ENCODE results near the gene MGAT5.

Gene MGAT5

GRCh38 chr2:134452042-134452733 is 198.3 kb downstream of the MGAT5 start:
- peaks cover 6% of the 10 kb centered on the region; the same call in 1 of the 2 replicates for H3K36me3 ChIP-seq (ENCODE audit: control insufficient read depth, insufficient read depth, low read length)
- no peaks in the 10 kb centered on the region for H3K9me3 ChIP-seq (ENCODE audit: control insufficient read depth, insufficient read depth, low read length)
- H3K4me1 ChIP-seq (ENCODE audit: control insufficient read depth, insufficient read depth, low read length), result no peaks in the 10 kb centered on the region
- no peaks in the 10 kb centered on the region for H3K27me3 ChIP-seq (ENCODE audit: control insufficient read depth, insufficient read depth, low read length)
- no CpG with 5 or more reads among the region's 9 CpGs for WGBS (ENCODE audit: insufficient coverage, insufficient read length)
- no peak for DNase-seq (ENCODE audit: low read depth, low spot score)
- no peak overlapping the region for H3K27ac ChIP-seq (ENCODE audit: low read length)
- no peak overlapping the region for H3K4me3 ChIP-seq (ENCODE audit: low read length)

DNA sequence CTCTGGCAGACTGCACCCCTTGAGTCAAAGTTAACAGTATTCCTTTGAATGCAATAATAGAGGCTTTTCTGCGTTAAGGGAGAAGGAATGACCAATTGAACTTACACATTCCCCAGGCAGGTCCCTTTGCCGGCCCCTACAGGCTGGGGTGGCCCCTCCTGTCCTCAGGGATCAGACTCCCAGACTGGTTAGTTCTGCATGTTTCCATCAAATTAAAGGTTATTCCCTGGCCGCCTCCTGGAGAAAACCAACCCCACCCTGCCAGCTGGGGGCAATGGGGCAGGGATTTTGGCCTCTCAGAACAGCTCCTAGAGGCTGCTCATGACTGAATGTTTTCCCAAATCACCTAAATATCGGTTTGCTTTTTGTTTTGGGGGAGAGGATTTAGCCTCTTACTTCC is 199.6 kb downstream of the MGAT5 start:
- Histone ChIP-seq H3K4me1 (ENCODE audit: control insufficient read depth, insufficient read depth, low read length) (no peaks in the 10 kb centered on the region), H3K9me3 (ENCODE audit: control insufficient read depth, insufficient read depth, low read length) (no peaks in the 10 kb centered on the region), H3K4me3 (ENCODE audit: low read length) (no peak overlapping the region), H3K27ac (ENCODE audit: low read length) (no peak overlapping the region), H3K36me3 (ENCODE audit: control insufficient read depth, insufficient read depth, low read length) (peaks cover 3% of the 10 kb centered on the region; the same call in 1 of the 2 replicates), H3K27me3 (ENCODE audit: control insufficient read depth, insufficient read depth, low read length) (no peaks in the 10 kb centered on the region)
- WGBS (ENCODE audit: insufficient coverage, insufficient read length), result no CpG with 5 or more reads among the region's 4 CpGs
- no peak for DNase-seq (ENCODE audit: low read depth, low spot score)

DNA sequence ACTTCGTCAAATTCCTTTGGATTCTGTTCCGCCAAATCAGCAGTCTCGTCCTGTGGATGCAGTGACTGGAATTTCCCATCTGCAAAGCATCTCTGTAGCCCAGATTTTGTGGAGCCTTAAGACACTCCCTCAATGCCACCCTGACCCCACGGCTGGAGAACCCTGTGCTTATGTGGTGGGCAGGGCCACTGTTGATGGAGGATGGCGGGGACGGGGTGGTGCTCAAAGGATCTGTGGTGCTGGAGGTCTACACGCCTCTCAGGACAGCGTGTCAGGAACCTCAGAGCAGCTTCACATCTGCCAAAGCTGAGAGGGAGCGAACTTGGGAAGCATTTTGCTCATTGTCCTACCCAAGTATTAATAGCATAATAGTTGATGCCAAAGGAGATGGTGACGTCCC is 200.1 kb downstream of the MGAT5 start:
- Histone ChIP-seq H3K4me3 (ENCODE audit: low read length) (no peak overlapping the region), H3K27ac (ENCODE audit: low read length) (no peak overlapping the region), H3K36me3 (ENCODE audit: control insufficient read depth, insufficient read depth, low read length) (no peaks in the 10 kb centered on the region), H3K27me3 (ENCODE audit: control insufficient read depth, insufficient read depth, low read length) (no peaks in the 10 kb centered on the region), H3K9me3 (ENCODE audit: control insufficient read depth, insufficient read depth, low read length) (no peaks in the 10 kb centered on the region), H3K4me1 (ENCODE audit: control insufficient read depth, insufficient read depth, low read length) (no peaks in the 10 kb centered on the region)
- no peak for DNase-seq (ENCODE audit: low read depth, low spot score)
- no CpG with 5 or more reads among the region's 10 CpGs for WGBS (ENCODE audit: insufficient coverage, insufficient read length)

- WGBS (ENCODE audit: insufficient coverage, insufficient read length), result no CpG with 5 or more reads among the region's 8 CpGs
- Histone ChIP-seq H3K4me3 (ENCODE audit: low read length) (no peak overlapping the region), H3K4me1 (ENCODE audit: control insufficient read depth, insufficient read depth, low read length) (no peaks in the 10 kb centered on the region), H3K36me3 (ENCODE audit: control insufficient read depth, insufficient read depth, low read length) (no peaks in the 10 kb centered on the region), H3K27me3 (ENCODE audit: control insufficient read depth, insufficient read depth, low read length) (no peaks in the 10 kb centered on the region), H3K9me3 (ENCODE audit: control insufficient read depth, insufficient read depth, low read length) (no peaks in the 10 kb centered on the region), H3K27ac (ENCODE audit: low read length) (no peak overlapping the region)
- no peak for DNase-seq (ENCODE audit: low read depth, low spot score)
Measured at GRCh38 chr2:134454426-134454825, 200.6 kb downstream of the MGAT5 start.

- DNase-seq (ENCODE audit: low read depth, low spot score), result no peak
- WGBS (ENCODE audit: insufficient coverage, insufficient read length), result no CpG with 5 or more reads among the region's 6 CpGs
- H3K36me3 ChIP-seq (ENCODE audit: control insufficient read depth, insufficient read depth, low read length), result no peaks in the 10 kb centered on the region
- H3K27me3 ChIP-seq (ENCODE audit: control insufficient read depth, insufficient read depth, low read length), result no peaks in the 10 kb centered on the region
- H3K4me3 ChIP-seq (ENCODE audit: low read length), result no peak overlapping the region
- H3K27ac ChIP-seq (ENCODE audit: low read length), result no peak overlapping the region
- H3K4me1 ChIP-seq (ENCODE audit: control insufficient read depth, insufficient read depth, low read length), result no peaks in the 10 kb centered on the region
- H3K9me3 ChIP-seq (ENCODE audit: control insufficient read depth, insufficient read depth, low read length), result no peaks in the 10 kb centered on the region
Measured at GRCh38 chr2:134454931-134455330, 201.1 kb downstream of the MGAT5 start.

DNA sequence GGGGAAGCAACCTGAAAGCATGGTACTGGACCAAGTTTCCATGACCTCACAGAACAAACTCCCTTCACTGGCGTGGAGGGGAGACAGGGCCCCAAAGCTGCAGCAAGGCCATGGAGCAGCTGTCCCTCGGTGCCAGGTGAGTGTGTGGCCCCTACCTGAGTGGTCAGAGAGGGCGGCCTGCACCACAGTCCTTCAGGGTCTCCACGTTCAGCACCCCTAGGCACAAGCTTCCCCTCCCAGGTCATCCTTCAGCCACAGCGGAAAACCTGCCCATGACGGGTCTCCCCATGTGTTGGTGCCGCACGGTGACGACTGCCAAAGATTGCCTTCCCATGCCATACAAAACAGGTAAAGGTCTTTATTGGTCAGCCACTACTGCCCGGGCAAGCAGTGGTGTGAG is 201.6 kb downstream of the MGAT5 start:
- no peaks in the 10 kb centered on the region for H3K4me1 ChIP-seq (ENCODE audit: control insufficient read depth, insufficient read depth, low read length)
- no CpG with 5 or more reads among the region's 10 CpGs for WGBS (ENCODE audit: insufficient coverage, insufficient read length)
- no peak for DNase-seq (ENCODE audit: low read depth, low spot score)
- H3K9me3 ChIP-seq (ENCODE audit: control insufficient read depth, insufficient read depth, low read length), result no peaks in the 10 kb centered on the region
- H3K4me3 ChIP-seq (ENCODE audit: low read length), result no peak overlapping the region
- no peak overlapping the region for H3K27ac ChIP-seq (ENCODE audit: low read length)
- H3K36me3 ChIP-seq (ENCODE audit: control insufficient read depth, insufficient read depth, low read length), result no peaks in the 10 kb centered on the region
- no peaks in the 10 kb centered on the region for H3K27me3 ChIP-seq (ENCODE audit: control insufficient read depth, insufficient read depth, low read length)

GRCh38 chr2:134457353-134457752 is 203.5 kb downstream of the MGAT5 start:
- Histone ChIP-seq H3K27ac (ENCODE audit: low read length) (no peak overlapping the region), H3K9me3 (ENCODE audit: control insufficient read depth, insufficient read depth, low read length) (no peaks in the 10 kb centered on the region), H3K36me3 (ENCODE audit: control insufficient read depth, insufficient read depth, low read length) (no peaks in the 10 kb centered on the region), H3K27me3 (ENCODE audit: control insufficient read depth, insufficient read depth, low read length) (no peaks in the 10 kb centered on the region), H3K4me3 (ENCODE audit: low read length) (no peak overlapping the region), H3K4me1 (ENCODE audit: control insufficient read depth, insufficient read depth, low read length) (no peaks in the 10 kb centered on the region)
- no CpG with 5 or more reads among the region's 7 CpGs for WGBS (ENCODE audit: insufficient coverage, insufficient read length)
- DNase-seq (ENCODE audit: low read depth, low spot score), result no peak

DNA sequence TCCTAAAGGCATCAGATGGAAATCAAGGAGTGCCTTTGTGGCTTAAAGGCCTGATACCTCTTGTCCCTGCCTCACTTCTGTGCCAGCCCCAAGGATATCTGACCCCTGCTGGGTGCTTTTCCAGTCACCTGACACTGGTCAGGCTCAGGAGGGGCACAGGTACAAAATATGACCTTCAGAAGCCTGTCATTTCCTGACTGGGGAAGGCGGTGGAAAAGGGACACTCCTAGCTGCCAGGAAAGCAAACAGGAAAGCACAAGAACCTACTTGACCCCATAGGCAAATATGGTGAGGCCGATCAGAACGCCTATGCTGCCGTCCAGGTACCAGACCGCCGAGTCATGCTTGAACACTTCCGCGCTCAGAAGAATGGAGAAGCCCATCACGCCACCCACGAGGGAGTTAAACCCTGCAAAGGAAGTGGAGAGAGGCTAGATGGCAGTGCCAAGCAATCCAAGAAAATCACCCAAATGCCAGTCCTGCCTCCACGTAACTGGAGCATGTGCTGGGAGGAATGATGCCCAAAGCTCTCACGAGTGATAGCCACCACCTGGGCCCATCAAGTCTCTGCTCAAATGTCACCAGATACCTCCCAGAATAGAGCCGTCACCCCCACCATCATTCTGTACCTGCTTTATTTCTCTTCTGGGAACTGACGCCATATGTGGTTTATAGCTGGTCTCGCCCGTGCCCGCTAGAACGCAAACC is 204.0 kb downstream of the MGAT5 start:
- H3K27ac ChIP-seq (ENCODE audit: low read length), result no peak overlapping the region
- H3K9me3 ChIP-seq (ENCODE audit: control insufficient read depth, insufficient read depth, low read length), result no peaks in the 10 kb centered on the region
- no peak for DNase-seq (ENCODE audit: low read depth, low spot score)
- H3K4me1 ChIP-seq (ENCODE audit: control insufficient read depth, insufficient read depth, low read length), result no peaks in the 10 kb centered on the region
- no peaks in the 10 kb centered on the region for H3K36me3 ChIP-seq (ENCODE audit: control insufficient read depth, insufficient read depth, low read length)
- no peak overlapping the region for H3K4me3 ChIP-seq (ENCODE audit: low read length)
- H3K27me3 ChIP-seq (ENCODE audit: control insufficient read depth, insufficient read depth, low read length), result no peaks in the 10 kb centered on the region
- no CpG with 5 or more reads among the region's 18 CpGs for WGBS (ENCODE audit: insufficient coverage, insufficient read length)

DNA sequence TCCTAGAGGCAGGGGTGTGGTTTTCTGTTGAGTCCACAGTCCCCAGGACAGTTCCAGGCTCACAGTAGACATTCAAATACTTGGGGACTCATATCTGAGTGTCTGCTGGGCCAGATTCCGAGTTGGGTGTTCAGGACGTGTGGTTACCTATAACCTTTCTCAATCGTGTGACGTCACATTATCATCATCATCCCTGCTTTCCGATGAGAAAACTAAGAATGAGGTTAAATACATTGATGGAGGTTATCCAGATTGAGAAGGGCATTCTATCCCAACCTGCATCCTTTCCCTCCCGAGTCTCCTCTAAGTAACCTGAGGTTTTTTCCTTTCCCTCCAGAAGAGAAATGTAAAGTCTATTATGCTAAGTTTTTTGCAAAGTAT is 204.6 kb downstream of the MGAT5 start:
- no peak for DNase-seq (ENCODE audit: low read depth, low spot score)
- Histone ChIP-seq H3K27ac (ENCODE audit: low read length) (no peak overlapping the region), H3K9me3 (ENCODE audit: control insufficient read depth, insufficient read depth, low read length) (no peaks in the 10 kb centered on the region), H3K27me3 (ENCODE audit: control insufficient read depth, insufficient read depth, low read length) (no peaks in the 10 kb centered on the region), H3K4me1 (ENCODE audit: control insufficient read depth, insufficient read depth, low read length) (no peaks in the 10 kb centered on the region), H3K4me3 (ENCODE audit: low read length) (no peak overlapping the region), H3K36me3 (ENCODE audit: control insufficient read depth, insufficient read depth, low read length) (no peaks in the 10 kb centered on the region)
- WGBS (ENCODE audit: insufficient coverage, insufficient read length), result no CpG with 5 or more reads among the region's 6 CpGs

GRCh38 chr2:134458950-134459349 is 205.1 kb downstream of the MGAT5 start:
- no peaks in the 10 kb centered on the region for H3K9me3 ChIP-seq (ENCODE audit: control insufficient read depth, insufficient read depth, low read length)
- H3K4me3 ChIP-seq (ENCODE audit: low read length), result no peak overlapping the region
- no peaks in the 10 kb centered on the region for H3K4me1 ChIP-seq (ENCODE audit: control insufficient read depth, insufficient read depth, low read length)
- H3K36me3 ChIP-seq (ENCODE audit: control insufficient read depth, insufficient read depth, low read length), result no peaks in the 10 kb centered on the region
- H3K27ac ChIP-seq (ENCODE audit: low read length), result no peak overlapping the region
- WGBS (ENCODE audit: insufficient coverage, insufficient read length), result no CpG with 5 or more reads among the region's 10 CpGs
- H3K27me3 ChIP-seq (ENCODE audit: control insufficient read depth, insufficient read depth, low read length), result no peaks in the 10 kb centered on the region
- DNase-seq (ENCODE audit: low read depth, low spot score), result no peak
